ENCODE measurements around the gene GSTA2. TPM values are rescaled to one million over a fixed set of nuclear protein-coding genes. Genes with fewer than 3 reads are reported as not detected.

Gene GSTA2
- total RNA-seq, 2 experiments from 2014 or later: not detected

- Histone ChIP-seq H3K36me3 (ENCODE audit: insufficient read depth, low read length) (no peaks in the 10 kb centered on the region), H4K20me1 (ENCODE audit: insufficient read depth, low read length) (no peaks in the 10 kb centered on the region), H3K27ac (ENCODE audit: low read depth, low read length, poor library complexity, severe bottlenecking) (no peak overlapping the region), H3K79me2 (ENCODE audit: insufficient read depth, low read depth, low read length) (no peaks in the 10 kb centered on the region), H3K4me2 (ENCODE audit: low read length) (no peak overlapping the region), H3K4me3 (ENCODE audit: low read depth, low read length, poor library complexity, severe bottlenecking) (no peak overlapping the region), H2AFZ (ENCODE audit: low read length) (no peak overlapping the region), H3K9me3 (ENCODE audit: low read length) (peaks cover 17% of the 10 kb centered on the region), H3K9me2 (ENCODE audit: insufficient read depth, low read length) (no peaks in the 10 kb centered on the region), H3K4me1 (ENCODE audit: insufficient read depth, low read length, poor library complexity, severe bottlenecking) (no peaks in the 10 kb centered on the region)
- intact Hi-C loops (cut with micrococcal nuclease; ENCODE audit: unreplicated experiment): no loop called here
- no TSS peak for BruUV-seq (replicated peaks)
- TF ChIP-seq EZH2phosphoT487 (IDR thresholded peaks at IDR 0.05; ENCODE audit: borderline replicate concordance, low read depth, low read length): no peak
- TF ChIP-seq CTCF (conservative IDR thresholded peaks at IDR 0.05; ENCODE audit: low read length): no peak
- CTCF ChIA-PET (ENCODE audit: unreplicated experiment): no interaction called here
- DNase-seq (ENCODE audit: low spot score): no peak
- POLR2A ChIA-PET: interaction anchor here (0.6 to 0.7 kb wide), 2 partner anchors 613 to 619 kb away, joined by 3 to 4 read pairs; no protein-coding TSS in a partner anchor
These were observed 59.2 kb downstream of the GSTA2 start for GRCh38 chr6:52704060-52704459.

Other genes starting within 250 kb of the GSTA2 start
- gene TRAM2, start 186.4 kb downstream of the GSTA2 start, total RNA-seq (2014; rRNA removed; shearing (Covaris generic)): 16.3 and 19.3 TPM in 2 replicates
- 34.9 and 38.2 TPM in 2 replicates for gene TRAM2, start 186.4 kb downstream of the GSTA2 start, total RNA-seq (2022)
- gene TMEM14A, start 92.4 kb downstream of the GSTA2 start, total RNA-seq (2014; rRNA removed; shearing (Covaris generic)): 14.6 and 17.8 TPM in 2 replicates
- gene TMEM14A, start 92.4 kb downstream of the GSTA2 start, total RNA-seq (2022): 27.2 and 32.7 TPM in 2 replicates
- not detected in 2 replicates for gene GSTA1, start 40.3 kb upstream of the GSTA2 start, total RNA-seq (2014; rRNA removed; shearing (Covaris generic))
- gene GSTA1, start 40.3 kb upstream of the GSTA2 start, total RNA-seq (2022): not detected in 2 replicates
- gene GSTA5, start 77.3 kb upstream of the GSTA2 start, total RNA-seq (2014; rRNA removed; shearing (Covaris generic)): not detected in 2 replicates
- not detected in 2 replicates for gene GSTA5, start 77.3 kb upstream of the GSTA2 start, total RNA-seq (2022)
- gene GSTA3, start 146.2 kb upstream of the GSTA2 start, total RNA-seq (2014; rRNA removed; shearing (Covaris generic)): not detected in 2 replicates
- not detected in 2 replicates for gene GSTA3, start 146.2 kb upstream of the GSTA2 start, total RNA-seq (2022)
- 0.36 and 0.63 TPM in 2 replicates for gene GSTA4, start 231.8 kb upstream of the GSTA2 start, total RNA-seq (2014; rRNA removed; shearing (Covaris generic))
- gene GSTA4, start 231.8 kb upstream of the GSTA2 start, total RNA-seq (2022): 1.0 and 1.1 TPM in 2 replicates

Data from OCI-LY7 (cell line).